ENCODE data around the gene PNKD. TPM values are rescaled to one million over a fixed set of nuclear protein-coding genes. Genes with fewer than 3 reads are reported as not detected.
A peak's percentile ranks its signal among the peaks of the same experiment; 100 is the strongest.

Gene PNKD
- total and polyA plus RNA-seq, 12 donors, result 48.8 to 181 (median 87.4) TPM

DNA sequence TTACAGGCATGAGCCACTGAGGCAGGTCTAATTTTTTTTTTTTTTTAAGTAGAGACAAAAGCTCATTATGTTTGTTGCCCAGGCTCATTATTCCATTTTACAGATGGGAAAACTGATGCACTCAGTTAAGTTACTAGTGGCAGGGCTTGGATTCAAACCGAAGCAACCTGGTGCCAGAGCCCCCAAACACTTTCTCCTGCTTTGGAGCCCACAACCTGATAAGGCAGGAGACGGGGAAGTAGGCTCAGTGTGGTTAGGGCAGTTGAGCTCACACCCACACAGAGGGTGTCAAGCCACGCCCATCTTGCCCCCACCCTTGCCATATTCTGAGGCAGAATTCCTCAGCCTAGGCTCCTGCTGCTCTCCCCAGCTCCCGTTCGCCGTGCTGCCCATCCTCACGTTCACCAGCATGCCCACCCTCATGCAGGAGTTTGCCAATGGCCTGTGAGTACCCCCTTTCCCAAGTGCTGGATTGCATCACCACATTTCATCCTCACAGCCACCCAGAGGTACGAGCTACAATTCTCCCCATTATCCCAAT lies 123.5 kb downstream of the PNKD start:
- Histone ChIP-seq H3K36me3 (replicated peaks in 1 of 2) (no peaks in the 10 kb centered on the region), H3K27me3 (no peaks in the 10 kb centered on the region), H3K4me3 (no peak overlapping the region), H3K27ac (no peak overlapping the region), H3K9me3 (replicated peaks in 1 of 3) (no peaks in the 10 kb centered on the region), H3K4me1 (replicated peaks in 1 of 2) (peaks cover 19 to 22% of the 10 kb centered on the region in 2 donors)
- WGBS, 4 donors, result 72 to 74% (median 72%) methylated on average over 8 of the region's 8 CpGs
- intact Hi-C loops (cut with DNase I), result loop anchor here (5.0 kb wide), 1 partner anchor 97 kb away; no protein-coding TSS in a partner anchor
- no peak for DNase-seq
- TF ChIP-seq, protein P1, sequence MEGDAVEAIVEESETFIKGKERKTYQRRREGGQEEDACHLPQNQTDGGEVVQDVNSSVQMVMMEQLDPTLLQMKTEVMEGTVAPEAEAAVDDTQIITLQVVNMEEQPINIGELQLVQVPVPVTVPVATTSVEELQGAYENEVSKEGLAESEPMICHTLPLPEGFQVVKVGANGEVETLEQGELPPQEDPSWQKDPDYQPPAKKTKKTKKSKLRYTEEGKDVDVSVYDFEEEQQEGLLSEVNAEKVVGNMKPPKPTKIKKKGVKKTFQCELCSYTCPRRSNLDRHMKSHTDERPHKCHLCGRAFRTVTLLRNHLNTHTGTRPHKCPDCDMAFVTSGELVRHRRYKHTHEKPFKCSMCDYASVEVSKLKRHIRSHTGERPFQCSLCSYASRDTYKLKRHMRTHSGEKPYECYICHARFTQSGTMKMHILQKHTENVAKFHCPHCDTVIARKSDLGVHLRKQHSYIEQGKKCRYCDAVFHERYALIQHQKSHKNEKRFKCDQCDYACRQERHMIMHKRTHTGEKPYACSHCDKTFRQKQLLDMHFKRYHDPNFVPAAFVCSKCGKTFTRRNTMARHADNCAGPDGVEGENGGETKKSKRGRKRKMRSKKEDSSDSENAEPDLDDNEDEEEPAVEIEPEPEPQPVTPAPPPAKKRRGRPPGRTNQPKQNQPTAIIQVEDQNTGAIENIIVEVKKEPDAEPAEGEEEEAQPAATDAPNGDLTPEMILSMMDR (IDR thresholded peaks at IDR 0.05), result no peak
- TF ChIP-seq POLR2A (IDR thresholded peaks at IDR 0.05), result no peak

DNA sequence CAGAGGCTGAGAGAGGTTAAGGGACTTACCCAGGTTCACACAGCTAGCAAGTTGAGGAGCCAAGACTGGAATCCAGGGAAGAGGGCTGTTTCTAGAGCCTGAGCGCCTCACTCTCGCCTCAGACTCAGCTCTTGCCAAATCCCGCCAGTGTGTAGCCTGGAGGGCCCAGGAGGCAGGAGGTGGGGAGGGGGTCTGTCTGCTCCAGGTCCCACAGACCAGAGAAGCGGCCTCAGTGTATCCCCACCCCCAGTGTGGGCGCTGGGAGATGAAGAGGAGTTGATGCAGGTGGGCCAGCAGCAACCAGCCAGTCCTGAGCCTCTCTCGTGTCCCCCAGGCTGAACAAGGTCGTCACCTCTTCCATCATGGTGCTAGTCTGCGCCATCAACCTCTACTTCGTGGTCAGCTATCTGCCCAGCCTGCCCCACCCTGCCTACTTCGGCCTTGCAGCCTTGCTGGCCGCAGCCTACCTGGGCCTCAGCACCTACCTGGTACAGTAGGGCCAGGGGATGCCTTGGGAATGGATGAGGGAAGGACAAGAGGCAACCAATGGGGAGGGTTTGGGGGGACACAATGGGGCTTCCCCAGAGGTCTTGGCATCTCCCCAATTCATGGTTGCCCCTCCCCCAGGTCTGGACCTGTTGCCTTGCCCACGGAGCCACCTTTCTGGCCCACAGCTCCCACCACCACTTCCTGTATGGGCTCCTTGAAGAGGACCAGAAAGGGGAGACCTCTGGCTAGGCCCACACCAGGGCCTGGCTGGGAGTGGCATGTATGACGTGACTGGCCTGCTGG lies 124.2 kb downstream of the PNKD start:
- WGBS, 4 donors, result 81 to 87% (median 84%) methylated on average over 7 to 13 of the region's 13 CpGs
- Histone ChIP-seq H3K27ac (no peak overlapping the region), H3K27me3 (no peaks in the 10 kb centered on the region), H3K4me1 (replicated peaks in 1 of 2) (peaks cover 24 to 27% of the 10 kb centered on the region in 2 donors), H3K9me3 (replicated peaks in 1 of 3) (no peaks in the 10 kb centered on the region), H3K36me3 (replicated peaks in 1 of 2) (no peaks in the 10 kb centered on the region), H3K4me3 (no peak overlapping the region)
- peak in 2 of 7 donors; percentile 44 to 56 for DNase-seq
- TF ChIP-seq, protein P1 (IDR thresholded peaks at IDR 0.05), result no peak
- TF ChIP-seq POLR2A (IDR thresholded peaks at IDR 0.05), result no peak
- intact Hi-C loops (cut with DNase I), result loop anchor here (5.0 kb wide), 1 partner anchor 97 kb away; no protein-coding TSS in a partner anchor

DNA sequence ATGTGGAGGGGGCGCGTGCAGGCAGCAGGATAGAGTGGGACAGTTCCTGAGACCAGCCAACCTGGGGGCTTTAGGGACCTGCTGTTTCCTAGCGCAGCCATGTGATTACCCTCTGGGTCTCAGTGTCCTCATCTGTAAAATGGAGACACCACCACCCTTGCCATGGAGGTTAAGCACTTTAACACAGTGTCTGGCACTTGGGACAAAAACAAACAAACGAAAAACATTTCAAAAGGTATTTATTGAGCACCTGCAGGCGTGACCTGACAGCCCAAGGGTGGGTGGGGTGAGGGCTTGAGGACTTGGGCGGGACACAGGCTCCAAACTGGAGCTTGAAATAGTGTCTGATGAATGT lies 124.7 kb downstream of the PNKD start:
- no peak for DNase-seq
- no peak overlapping the region for H3K4me3 ChIP-seq
- no peaks in the 10 kb centered on the region for H3K36me3 ChIP-seq (replicated peaks in 1 of 2)
- TF ChIP-seq POLR2A (IDR thresholded peaks at IDR 0.05), result no peak
- TF ChIP-seq, protein P1 (IDR thresholded peaks at IDR 0.05), result no peak
- intact Hi-C loops (cut with DNase I), result no loop called here
- no peaks in the 10 kb centered on the region for H3K9me3 ChIP-seq (replicated peaks in 1 of 3)
- WGBS, 4 donors, result 77 to 97% (median 88%) methylated on average over 6 of the region's 6 CpGs
- no peaks in the 10 kb centered on the region for H3K27me3 ChIP-seq
- peaks cover 24 to 27% of the 10 kb centered on the region in 2 donors for H3K4me1 ChIP-seq (replicated peaks in 1 of 2)
- peak overlapping the region in 1 of 5 donors; percentile 99 for H3K27ac ChIP-seq

DNA sequence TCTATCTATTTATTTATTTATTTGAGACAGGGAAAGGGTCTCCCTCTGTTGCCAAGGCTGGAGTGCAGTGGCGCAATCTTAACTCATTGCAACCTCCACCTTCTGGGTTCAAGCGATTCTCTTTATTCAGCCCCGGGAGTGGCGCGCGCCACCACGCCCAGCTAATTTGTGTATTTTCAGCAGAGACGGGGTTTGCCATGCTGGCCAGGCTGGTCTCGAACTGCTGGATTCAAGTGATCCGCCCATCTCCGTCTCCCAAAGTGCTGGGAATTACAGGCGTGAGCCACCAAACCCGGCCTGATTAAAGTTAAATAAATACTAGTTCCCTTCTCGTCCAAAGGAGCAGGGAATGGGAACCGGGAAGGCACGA lies 125.1 kb downstream of the PNKD start:
- Histone ChIP-seq H3K4me1 (replicated peaks in 1 of 2) (peaks cover 24 to 27% of the 10 kb centered on the region in 2 donors), H3K27me3 (no peaks in the 10 kb centered on the region), H3K36me3 (replicated peaks in 1 of 2) (no peaks in the 10 kb centered on the region), H3K9me3 (replicated peaks in 1 of 3) (no peaks in the 10 kb centered on the region), H3K4me3 (peak overlapping the region in 1 of 4 donors; percentile 96), H3K27ac (peak overlapping the region; percentile 94 to 100 (median 98))
- intact Hi-C loops (cut with DNase I), result no loop called here
- TF ChIP-seq POLR2A (IDR thresholded peaks at IDR 0.05), result no peak
- TF ChIP-seq, protein P1 (IDR thresholded peaks at IDR 0.05), result no peak
- 27 to 46% (median 34%) methylated on average over 16 of the region's 16 CpGs for WGBS, 4 donors
- DNase-seq, result peak in 2 of 7 donors; percentile 35 to 56

All from adrenal gland (tissue), 12 donors.